Measurements from ENCODE around the gene SMG7.

SMG7 gene

DNA sequence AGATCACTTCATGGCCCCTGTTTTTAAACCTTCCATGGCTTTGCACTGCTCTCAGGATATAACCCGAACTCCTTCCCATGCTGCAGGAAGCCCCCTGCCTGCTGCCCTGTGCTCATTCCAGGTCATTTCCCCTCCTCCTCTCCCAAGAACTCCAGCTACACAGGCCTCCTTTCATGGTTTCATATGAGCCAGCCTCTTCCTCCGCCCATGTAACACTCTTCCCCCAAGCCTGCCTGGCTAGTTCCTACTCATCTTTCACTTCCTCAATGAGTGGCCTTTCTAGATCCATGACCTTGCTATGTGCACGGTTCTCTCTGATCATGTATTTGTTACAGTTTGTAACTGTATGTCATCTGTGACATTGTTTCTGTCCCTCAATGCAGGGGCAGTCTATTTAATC, 121.1 kb downstream of the SMG7 start:
- peak in 1 of 2 experiments; percentile 56 for DNase-seq

GRCh38 chr1:183595537-183595936, 123.2 kb downstream of the SMG7 start:
- DNase-seq = no peak

GRCh38 chr1:183596500-183596899, 124.2 kb downstream of the SMG7 start:
- DNase-seq = no peak

DNA sequence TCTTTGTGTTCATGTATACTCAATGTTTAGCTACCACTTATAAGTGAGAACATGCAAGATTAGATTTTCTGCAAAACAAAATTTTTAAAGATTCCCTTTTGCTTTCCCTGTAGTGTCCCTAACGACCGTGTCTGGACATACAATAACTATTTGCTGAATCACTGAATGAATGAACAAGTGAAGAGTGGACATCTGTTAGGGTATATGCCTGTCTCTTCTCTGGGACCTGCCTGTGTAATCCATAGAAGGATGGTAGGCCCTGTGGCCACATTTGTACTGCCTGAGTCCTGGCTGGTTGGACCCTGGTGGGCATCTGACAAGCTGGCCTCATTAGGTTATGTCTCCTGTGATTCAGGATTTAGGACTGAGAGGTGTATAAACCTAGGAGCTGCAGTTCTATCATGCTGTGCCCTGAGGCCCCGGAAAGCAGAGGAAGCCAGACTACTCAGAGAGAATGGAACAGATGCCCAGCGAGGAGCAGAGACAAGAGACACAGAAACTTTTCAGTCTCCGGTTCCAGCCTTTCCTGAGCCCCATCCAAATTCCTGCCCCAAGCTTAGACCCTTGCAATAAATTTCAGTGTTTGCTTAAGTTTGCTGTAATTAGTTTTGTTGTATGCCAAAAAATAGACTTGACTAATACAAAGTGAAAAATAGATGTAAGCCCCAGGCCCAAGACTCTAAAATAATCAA, 125.5 kb downstream of the SMG7 start:
- DNase-seq = no peak

GRCh38 chr1:183598386-183598785, 126.1 kb downstream of the SMG7 start:
- no peak for DNase-seq

- peak; percentile 85 to 87 for DNase-seq
Measured at GRCh38 chr1:183600136-183600535, 127.8 kb downstream of the SMG7 start.

DNA sequence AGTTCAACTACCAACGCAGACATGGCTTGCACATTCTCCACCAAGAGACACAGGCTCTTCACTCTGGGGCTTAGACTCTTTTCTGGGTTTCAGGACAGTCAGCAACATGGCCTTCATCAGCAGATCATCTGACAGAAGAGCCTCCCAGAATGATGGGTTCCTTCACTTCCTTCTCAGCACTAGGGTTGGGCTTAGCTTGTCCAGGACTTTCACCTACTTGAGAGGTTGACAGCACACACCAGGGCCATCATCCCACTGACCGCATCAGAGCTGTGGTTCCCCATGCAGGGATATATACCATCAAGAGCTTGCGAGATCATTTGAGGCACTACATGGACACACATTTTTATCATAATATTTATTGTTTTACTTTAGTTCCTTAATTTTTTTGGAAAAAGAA, 128.3 kb downstream of the SMG7 start:
- no peak for DNase-seq

DNA sequence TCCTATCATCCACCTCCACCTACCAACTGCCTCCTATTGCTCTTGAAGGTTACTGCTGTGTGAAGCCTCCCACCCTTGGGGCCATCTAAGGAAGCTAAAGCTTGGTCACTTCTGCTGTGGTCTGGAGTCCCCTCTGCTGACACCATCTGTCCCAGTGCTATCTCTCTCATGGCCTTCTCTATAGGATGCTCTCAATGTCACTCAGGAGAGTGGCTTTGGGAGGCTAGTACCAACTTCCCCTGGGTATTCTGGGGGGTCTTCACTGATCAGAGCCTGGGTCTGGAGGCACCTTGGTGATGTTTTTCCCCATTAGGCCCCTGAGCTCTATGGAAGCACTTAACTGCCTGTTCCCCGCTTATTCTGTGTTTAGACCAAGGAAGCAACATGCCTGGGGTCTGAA, 130.2 kb downstream of the SMG7 start:
- DNase-seq = no peak
